B cell (primary cell): ENCODE results near the gene TRPM8. TPM values are rescaled to one million over a fixed set of nuclear protein-coding genes. Genes with fewer than 3 reads are reported as not detected.
"Not testable (repeated sequence)": the region's sequence is repeated elsewhere in the genome, so short reads cannot be mapped to it uniquely, and the experiment has no call there.

Source experiments
- ATAC-seq: fragments of 200-7000 bp; cut with Tn5 transposase; one replicate; pipeline ENCODE4 v1.10.0; 2021; ENCODE audit warnings: low read depth, mild to moderate bottlenecking, moderate number of reproducible peaks, moderate library complexity
- CTCF ChIA-PET: fragments of 350-600 bp; sonication (Branson Sonifier 250); formaldehyde crosslinking; loops from one replicate; lab custom pipeline; 2021; ENCODE audit warnings: antibody characterized with exemption, inconsistent platforms; lab: Charles Lee
- POLR2A ChIA-PET: fragments of 350-600 bp; sonication (Branson Sonifier 250); formaldehyde crosslinking; loops from one replicate; lab custom pipeline; 2021; ENCODE audit warnings: antibody characterized with exemption; lab: Charles Lee
- DNase-seq: peaks from one replicate; pipeline ENCODE4 v3.0.0; 2013
- H2AFZ ChIP-seq: 2 replicates; pipeline ENCODE4 v1.6.1; 2012; ENCODE audit warnings: mild to moderate bottlenecking, low read depth, low read length; ENCODE audit not compliant: insufficient read depth, poor library complexity, severe bottlenecking
- H3K27ac ChIP-seq, 2 donors: 1 replicate in 1 of 2; 2 replicates in 1 of 2; pipeline ENCODE4 v1.5.1; 2012 to 2013; ENCODE audit warnings: low read length in 2 of 2, mild to moderate bottlenecking in 2 of 2, moderate library complexity in 1 of 2
- H3K27me3 ChIP-seq, 4 experiments: fragments of 200-600 bp in 1 of 4; sonication (generic) in 1 of 4; replicated peaks in 1 of 4; 1 replicate in 2 of 4; 2 replicates in 2 of 4; pipeline versions ENCODE4 v1.6.1 to v1.7.0; 2013 to 2016; ENCODE audit warnings: low read length in 3 of 4, mild to moderate bottlenecking in 2 of 4, mixed read lengths in 1 of 4, moderate library complexity in 1 of 4; ENCODE audit not compliant: insufficient read depth in 4 of 4, control insufficient read depth in 3 of 4; ENCODE audit errors: control extremely low read depth in 1 of 4
- H3K36me3 ChIP-seq, 2 experiments: replicated peaks in 1 of 2; 1 replicate in 1 of 2; 2 replicates in 1 of 2; pipeline versions ENCODE4 v1.6.1 to v1.7.1; 2013; ENCODE audit warnings: low read length in 1 of 2; ENCODE audit not compliant: insufficient read depth in 2 of 2, control insufficient read depth in 1 of 2; ENCODE audit errors: control extremely low read depth in 1 of 2, extremely low read depth in 1 of 2
- H3K4me1 ChIP-seq, 2 donors: fragments of 200-600 bp in 1 of 2; sonication (generic) in 1 of 2; 1 replicate in 1 of 2; 2 replicates in 1 of 2; pipeline versions ENCODE4 v1.5.1 to v1.6.1; 2013 to 2017; ENCODE audit warnings: low read length in 2 of 2; ENCODE audit not compliant: control insufficient read depth in 2 of 2, insufficient read depth in 2 of 2
- H3K4me2 ChIP-seq: replicated peaks from 2 replicates; pipeline ENCODE3; 2012; ENCODE audit warnings: mild to moderate bottlenecking, low read depth, low read length; ENCODE audit not compliant: poor library complexity, severe bottlenecking
- H3K4me3 ChIP-seq, 5 experiments: fragments of 200-600 bp in 1 of 5; sonication (generic) in 1 of 5; 1 replicate in 3 of 5; 2 replicates in 2 of 5; pipeline versions ENCODE4 v1.5.1 to v1.7.0; 2011 to 2016; ENCODE audit warnings: low read length in 4 of 5, mild to moderate bottlenecking in 4 of 5, low read depth in 2 of 5, control low read depth in 1 of 5, moderate library complexity in 1 of 5; ENCODE audit not compliant: insufficient read depth in 1 of 5; ENCODE audit errors: control extremely low read depth in 1 of 5, extremely low read depth in 1 of 5
- H3K79me2 ChIP-seq: fragments of 200-600 bp; sonication (generic); one replicate; pipeline ENCODE4 v1.6.0; 2016; ENCODE audit warnings: low read length; ENCODE audit not compliant: control insufficient read depth, insufficient read depth
- H3K9ac ChIP-seq: fragments of 200-600 bp; sonication (generic); 2 replicates; pipeline ENCODE4 v1.6.1; 2017; ENCODE audit warnings: mild to moderate bottlenecking, low read length, moderate library complexity
- H3K9me3 ChIP-seq, 3 donors: one replicate each; pipeline versions ENCODE4 v1.6.1 to v1.7.1; 2013; ENCODE audit warnings: low read length in 2 of 3; ENCODE audit not compliant: control insufficient read depth in 2 of 3, insufficient read depth in 1 of 3; ENCODE audit errors: control extremely low read depth in 1 of 3
- H4K20me1 ChIP-seq: 2 replicates; pipeline ENCODE4 v1.6.0; 2012; ENCODE audit warnings: mild to moderate bottlenecking, low read length; ENCODE audit not compliant: insufficient read depth, control insufficient read depth, poor library complexity, severe bottlenecking
- H3K27ac Mint-ChIP-seq: one replicate; pipeline ENCODE4 v1.8.0; 2021; ENCODE audit warnings: mixed read lengths
- H3K27me3 Mint-ChIP-seq: one replicate; pipeline ENCODE4 v1.8.0; 2021; ENCODE audit warnings: mixed read lengths
- H3K4me1 Mint-ChIP-seq: one replicate; pipeline ENCODE4 v1.8.0; 2021; ENCODE audit warnings: mixed read lengths
- H3K4me3 Mint-ChIP-seq: one replicate; pipeline ENCODE4 v1.8.0; 2021; ENCODE audit warnings: mixed read lengths
- H3K9me3 Mint-ChIP-seq: one replicate; pipeline ENCODE4 v1.8.0; 2022; ENCODE audit warnings: mixed read lengths; ENCODE audit not compliant: insufficient read depth
- CTCF ChIP-seq: fragments of 200-600 bp; IDR thresholded peaks from one replicate; pipeline ENCODE4 v1.8.0; 2022; ENCODE audit warnings: antibody characterized with exemption, mild to moderate bottlenecking
- EZH2 ChIP-seq: IDR thresholded peaks from 2 replicates; pipeline ENCODE4 v1.6.1; 2012; ENCODE audit warnings: borderline replicate concordance, low read depth, mild to moderate bottlenecking, moderate library complexity, low read length; ENCODE audit not compliant: insufficient read depth, poor library complexity, severe bottlenecking
- WGBS: methylation state at CpG from one replicate; pipeline ENCODE4 v1.1.5; 2013; ENCODE audit warnings: missing lambda C conversion rate; ENCODE audit not compliant: insufficient coverage; 5-methylcytosine and 5-hydroxymethylcytosine counted together
- intact Hi-C: fragments of 100-400 bp; cut with micrococcal nuclease; formaldehyde crosslinking; loops from one replicate; pipeline ENCODE4 v1.10.0; 2022
- polyA plus RNA-seq: library from polyadenylated mRNA; depleted of rRNA; stranded (reverse); fragments of >200 nt; gene quantifications from 2 replicates; pipeline ENCODE4 v1.2.3, GENCODE V29; 2012
- total RNA-seq, 2 donors: library from RNA; stranded (reverse); fragments of 120-200 nt in 1 of 2; gene quantifications; 1 replicate in 1 of 2; 2 replicates in 1 of 2; pipeline versions ENCODE4 v1.2.3 to v1.2.4, GENCODE V29; 2013 to 2022

Gene TRPM8
- total and polyA plus RNA-seq, 2 donors (not counting 1 experiment from before 2014, with no cell fraction given), result not detected

- Histone ChIP-seq H3K4me3 (no peak overlapping the region), H4K20me1 (no peaks in the 10 kb centered on the region), H3K27me3 (no peaks in the 10 kb centered on the region), H3K27ac (no peak overlapping the region), H3K9me3 (no peaks in the 10 kb centered on the region), H3K79me2 (no peaks in the 10 kb centered on the region), H3K36me3 (no peaks in the 10 kb centered on the region), H3K4me2 (no peak overlapping the region), H3K4me1 (no peaks in the 10 kb centered on the region), H2AFZ (no peak overlapping the region), H3K9ac (no peak overlapping the region)
- WGBS, result 86% methylated on average over 7 of the region's 10 CpGs
- Mint-ChIP-seq H3K9me3 (no peaks in the 10 kb centered on the region), H3K27me3 (peaks cover 15% of the 10 kb centered on the region), H3K4me3 (no peak overlapping the region), H3K27ac (no peak overlapping the region), H3K4me1 (no peaks in the 10 kb centered on the region)
- ATAC-seq (no peak), DNase-seq (no peak)
- TF ChIP-seq EZH2, result no peak
- no peak for TF ChIP-seq CTCF
- intact Hi-C loops, result no loop called here
- ChIA-PET POLR2A (no interaction called here), CTCF (no interaction called here)
Observed at GRCh38 chr2:233965032-233965603, 47.9 kb downstream of the TRPM8 start.

GRCh38 chr2:233965646-233966045 lies 48.5 kb downstream of the TRPM8 start:
- H3K27me3 Mint-ChIP-seq, result peaks cover 21% of the 10 kb centered on the region
- H3K9me3 ChIP-seq, H3K4me1 Mint-ChIP-seq, H3K4me1 ChIP-seq, H3K27ac ChIP-seq, H3K4me3 Mint-ChIP-seq, H3K9ac ChIP-seq, H3K4me2 ChIP-seq, POLR2A ChIA-PET, H3K9me3 Mint-ChIP-seq, intact Hi-C loops, ATAC-seq, H2AFZ ChIP-seq, H3K4me3 ChIP-seq, H4K20me1 ChIP-seq, DNase-seq, H3K36me3 ChIP-seq, H3K79me2 ChIP-seq, H3K27me3 ChIP-seq, H3K27ac Mint-ChIP-seq: not testable (repeated sequence)
- WGBS, result 92% methylated on average over 2 of the region's 7 CpGs
- CTCF ChIA-PET, result interaction anchor here (1.2 kb wide), 1 partner anchor 535 kb away, joined by 3 read pairs; no protein-coding TSS in a partner anchor
